SKM-1 treated with dmso at 0.1 percent for 144 hours (cell line): ENCODE measurements around the gene EXOC6.

Source experiments
- DNase-seq: peaks from one replicate; lab custom pipeline; 2025; ENCODE audit not compliant: unreplicated experiment; lab: John Stamatoyannopoulos, UW

Gene EXOC6, protein sequence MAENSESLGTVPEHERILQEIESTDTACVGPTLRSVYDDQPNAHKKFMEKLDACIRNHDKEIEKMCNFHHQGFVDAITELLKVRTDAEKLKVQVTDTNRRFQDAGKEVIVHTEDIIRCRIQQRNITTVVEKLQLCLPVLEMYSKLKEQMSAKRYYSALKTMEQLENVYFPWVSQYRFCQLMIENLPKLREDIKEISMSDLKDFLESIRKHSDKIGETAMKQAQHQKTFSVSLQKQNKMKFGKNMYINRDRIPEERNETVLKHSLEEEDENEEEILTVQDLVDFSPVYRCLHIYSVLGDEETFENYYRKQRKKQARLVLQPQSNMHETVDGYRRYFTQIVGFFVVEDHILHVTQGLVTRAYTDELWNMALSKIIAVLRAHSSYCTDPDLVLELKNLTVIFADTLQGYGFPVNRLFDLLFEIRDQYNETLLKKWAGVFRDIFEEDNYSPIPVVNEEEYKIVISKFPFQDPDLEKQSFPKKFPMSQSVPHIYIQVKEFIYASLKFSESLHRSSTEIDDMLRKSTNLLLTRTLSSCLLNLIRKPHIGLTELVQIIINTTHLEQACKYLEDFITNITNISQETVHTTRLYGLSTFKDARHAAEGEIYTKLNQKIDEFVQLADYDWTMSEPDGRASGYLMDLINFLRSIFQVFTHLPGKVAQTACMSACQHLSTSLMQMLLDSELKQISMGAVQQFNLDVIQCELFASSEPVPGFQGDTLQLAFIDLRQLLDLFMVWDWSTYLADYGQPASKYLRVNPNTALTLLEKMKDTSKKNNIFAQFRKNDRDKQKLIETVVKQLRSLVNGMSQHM

GRCh38 chr10:92848441-92849233 is at the start of gene EXOC6:
TSS of gene EXOC6 (plus strand) at chr10:92848520. CDS start at chr10:92848534, 14 bp downstream.
- peak; percentile 66 for DNase-seq

DNA sequence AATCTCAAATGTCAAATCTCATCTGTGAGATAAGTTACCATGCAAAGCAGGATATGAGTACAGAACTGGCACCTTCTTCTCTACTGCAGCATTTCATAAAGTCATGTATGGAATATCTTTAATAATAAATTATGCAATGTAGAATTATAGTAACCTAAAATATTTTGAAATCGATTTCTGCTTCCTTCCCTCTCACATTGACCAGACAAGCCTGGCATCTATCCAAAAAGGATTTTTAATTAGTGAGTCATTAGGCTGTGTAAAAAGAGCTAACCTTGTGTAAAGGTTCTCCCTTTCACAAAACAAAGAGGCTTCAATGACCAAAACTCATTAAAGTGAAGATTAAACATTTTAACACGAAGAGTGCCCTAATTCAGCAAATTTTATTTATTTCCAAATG is 48.8 kb upstream of the EXOC6 start:
- no peak for DNase-seq

DNA sequence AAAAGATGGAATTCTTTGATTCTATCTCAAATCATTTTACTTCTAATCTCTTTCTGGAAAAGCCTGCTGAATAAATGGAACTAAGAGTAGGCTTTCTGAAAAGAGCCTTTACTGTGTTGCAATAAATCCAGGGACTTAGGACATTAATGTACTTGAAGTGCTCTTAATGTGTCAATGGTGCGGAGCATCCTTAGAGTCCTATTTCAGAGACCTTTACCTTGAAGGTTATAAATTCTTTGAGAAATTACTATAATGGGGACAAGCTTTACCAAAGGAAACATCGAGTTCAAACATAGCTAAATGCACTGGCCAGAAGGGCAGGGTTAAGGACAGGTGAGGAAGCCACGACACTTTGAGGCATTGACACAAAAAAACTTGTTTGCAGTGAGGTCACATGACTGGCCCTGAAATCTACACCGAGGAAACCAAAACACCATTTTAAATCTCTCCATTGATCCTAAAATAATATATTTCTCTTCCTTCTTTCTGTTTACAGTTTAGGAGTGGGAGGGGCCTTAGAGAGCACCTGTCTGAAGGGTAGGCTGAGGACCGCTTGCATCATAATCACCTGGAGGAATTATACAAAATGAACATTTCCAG is 48.1 kb upstream of the EXOC6 start:
- DNase-seq = no peak

GRCh38 chr10:92801978-92802872 is 46.1 kb upstream of the EXOC6 start:
- DNase-seq = no peak

DNA sequence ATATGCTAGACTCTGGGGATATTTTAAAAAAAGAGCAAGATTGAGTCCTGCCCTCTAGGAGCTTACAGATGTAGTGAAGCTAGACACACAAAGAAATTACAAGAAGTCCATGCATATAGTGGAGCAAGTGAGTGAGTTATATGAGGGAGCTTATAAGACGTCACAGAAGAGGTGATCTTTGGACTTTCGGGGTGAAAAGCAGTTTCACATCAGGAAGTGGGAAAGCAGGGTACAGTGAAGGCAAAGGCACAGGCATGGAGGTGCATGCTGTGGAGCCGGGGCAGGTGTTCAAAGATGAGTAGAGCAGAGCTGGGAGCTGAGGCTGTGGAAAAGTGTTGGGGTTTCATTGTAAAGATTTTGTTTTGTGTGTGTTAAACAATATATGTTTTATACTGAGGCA is 38.5 kb upstream of the EXOC6 start:
- no peak for DNase-seq

- no peak for DNase-seq
Measured at GRCh38 chr10:92810934-92811532, 37.3 kb upstream of the EXOC6 start.

DNA sequence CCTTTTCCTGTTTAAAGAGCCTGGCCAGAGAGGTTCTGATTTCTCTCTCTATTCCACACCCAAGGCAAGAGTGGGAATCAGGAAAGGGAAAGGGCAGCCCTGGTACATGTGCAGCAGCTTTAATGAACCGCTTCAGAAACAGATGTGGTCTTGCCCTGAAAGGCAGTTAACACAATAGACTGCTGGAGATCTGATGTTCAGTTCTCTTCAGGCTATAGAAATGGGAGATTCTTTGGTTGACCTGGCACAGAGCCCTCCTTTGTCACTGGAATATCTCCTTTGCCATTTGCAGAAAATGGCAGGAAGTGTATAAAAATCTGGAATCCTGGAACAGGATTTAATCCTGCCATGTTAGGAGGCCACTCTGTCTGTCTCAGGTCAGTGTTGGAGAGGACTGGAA is 36.3 kb upstream of the EXOC6 start:
- DNase-seq = no peak

GRCh38 chr10:92813979-92814378 is 34.3 kb upstream of the EXOC6 start:
- DNase-seq = no peak

GRCh38 chr10:92814790-92815189 is 33.5 kb upstream of the EXOC6 start:
- no peak for DNase-seq

DNA sequence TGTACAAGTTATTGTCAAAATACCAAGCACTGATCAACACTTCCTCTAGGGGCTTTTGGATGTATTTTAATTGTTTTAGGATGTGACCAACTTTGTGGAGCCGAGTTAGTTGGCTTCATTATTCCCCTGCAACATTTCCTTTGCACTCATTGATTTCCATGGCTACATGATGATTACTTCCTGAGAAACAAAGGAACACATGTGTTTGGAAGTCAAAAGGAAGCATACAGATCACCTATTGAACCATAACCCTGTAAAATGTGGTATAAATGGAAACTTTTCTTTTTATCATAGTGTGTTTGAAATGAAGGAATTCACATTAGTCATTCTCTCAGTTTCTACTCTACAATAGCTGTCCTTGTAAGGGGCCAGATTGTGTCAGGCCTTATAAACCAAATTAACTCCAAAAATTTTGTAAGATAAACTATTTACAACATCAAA is 32.2 kb upstream of the EXOC6 start:
- no peak for DNase-seq

DNA sequence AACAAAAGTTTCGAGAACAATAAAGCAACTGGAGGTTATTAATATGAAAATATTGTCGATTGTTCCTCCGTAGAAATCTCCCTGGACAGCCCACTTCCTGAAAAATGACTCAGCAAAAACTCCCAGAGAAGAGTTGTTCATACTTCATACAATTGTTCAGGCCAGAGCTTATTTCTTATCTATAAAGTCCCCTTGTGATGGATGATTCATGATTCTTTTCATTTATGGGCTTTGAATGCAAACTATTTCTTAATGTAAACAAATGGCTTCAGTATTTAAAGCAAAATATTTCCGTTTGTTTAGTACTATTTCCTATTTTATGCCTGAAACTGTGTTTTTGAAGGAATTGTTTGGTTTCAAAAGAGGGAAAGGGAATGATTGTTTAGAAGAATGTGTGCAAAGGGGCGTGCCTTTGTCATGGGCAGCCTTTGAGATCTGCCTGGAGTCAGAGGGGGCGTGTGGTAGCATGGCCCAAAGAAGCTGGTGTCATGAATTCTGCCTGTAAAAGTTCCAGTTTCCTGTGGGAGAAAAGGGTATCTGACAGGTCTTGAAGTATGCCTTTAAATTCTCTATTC is 26.2 kb upstream of the EXOC6 start:
- DNase-seq = peak; percentile 17

DNA sequence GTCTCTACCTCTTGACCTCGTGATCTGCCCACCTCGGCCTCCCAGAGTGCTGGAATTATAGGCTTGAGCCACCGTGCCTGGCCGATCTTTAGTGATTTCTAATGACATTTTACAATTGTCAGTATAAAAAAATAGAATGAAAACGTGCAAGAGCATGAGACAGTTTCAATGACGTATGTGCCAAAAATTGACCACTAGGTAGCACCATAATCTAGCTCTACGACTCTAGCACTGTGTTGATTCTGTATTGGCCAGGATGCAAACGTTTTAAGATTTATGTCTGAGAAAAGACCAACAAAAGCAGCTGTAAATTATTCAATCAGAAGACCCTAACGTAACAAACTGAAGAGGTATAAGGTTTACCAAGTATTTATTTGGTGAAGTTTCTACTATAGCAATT is 25.4 kb upstream of the EXOC6 start:
- DNase-seq = no peak

DNA sequence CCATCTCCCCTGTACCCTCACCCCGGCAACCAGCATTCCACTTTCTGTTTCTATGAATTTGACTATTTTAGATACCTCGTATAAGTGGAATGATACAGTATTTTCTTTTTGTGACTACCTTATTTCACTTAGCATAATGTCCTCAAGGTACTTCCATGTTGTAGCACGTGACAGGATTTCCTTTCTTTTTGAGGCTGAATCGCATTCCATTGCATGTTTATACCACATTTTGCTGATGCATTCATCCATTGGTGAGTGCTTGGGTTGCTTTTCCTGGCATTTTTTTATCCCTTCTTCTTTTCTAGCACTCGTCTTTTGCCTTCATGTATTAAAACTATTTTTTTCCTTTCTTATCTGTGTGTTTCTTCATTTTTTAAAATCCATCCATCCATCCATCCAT is 22.3 kb upstream of the EXOC6 start:
- DNase-seq = no peak

DNA sequence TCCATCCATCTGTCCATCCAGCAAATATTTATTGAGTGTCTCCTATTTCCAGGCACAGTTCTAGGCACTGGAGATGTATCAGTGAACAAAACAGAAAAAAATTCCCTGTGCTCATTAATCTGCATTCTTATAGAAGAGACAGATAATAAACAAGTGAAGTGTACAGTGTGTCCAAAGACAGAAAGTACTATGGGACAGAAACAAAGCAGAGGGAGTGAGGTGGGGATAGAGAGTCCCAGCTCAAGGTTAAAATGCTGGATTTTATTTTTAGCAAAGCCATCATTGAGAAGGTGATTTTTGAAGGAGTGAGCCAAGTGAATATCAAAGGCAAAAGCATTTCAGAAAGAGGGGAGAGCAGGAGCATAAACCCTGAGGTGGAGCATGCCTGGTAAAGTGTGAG is 21.8 kb upstream of the EXOC6 start:
- no peak for DNase-seq

- no peak for DNase-seq
Measured at GRCh38 chr10:92829042-92829785, 19.1 kb upstream of the EXOC6 start.

GRCh38 chr10:92829786-92830377 is 18.4 kb upstream of the EXOC6 start:
- no peak for DNase-seq

DNA sequence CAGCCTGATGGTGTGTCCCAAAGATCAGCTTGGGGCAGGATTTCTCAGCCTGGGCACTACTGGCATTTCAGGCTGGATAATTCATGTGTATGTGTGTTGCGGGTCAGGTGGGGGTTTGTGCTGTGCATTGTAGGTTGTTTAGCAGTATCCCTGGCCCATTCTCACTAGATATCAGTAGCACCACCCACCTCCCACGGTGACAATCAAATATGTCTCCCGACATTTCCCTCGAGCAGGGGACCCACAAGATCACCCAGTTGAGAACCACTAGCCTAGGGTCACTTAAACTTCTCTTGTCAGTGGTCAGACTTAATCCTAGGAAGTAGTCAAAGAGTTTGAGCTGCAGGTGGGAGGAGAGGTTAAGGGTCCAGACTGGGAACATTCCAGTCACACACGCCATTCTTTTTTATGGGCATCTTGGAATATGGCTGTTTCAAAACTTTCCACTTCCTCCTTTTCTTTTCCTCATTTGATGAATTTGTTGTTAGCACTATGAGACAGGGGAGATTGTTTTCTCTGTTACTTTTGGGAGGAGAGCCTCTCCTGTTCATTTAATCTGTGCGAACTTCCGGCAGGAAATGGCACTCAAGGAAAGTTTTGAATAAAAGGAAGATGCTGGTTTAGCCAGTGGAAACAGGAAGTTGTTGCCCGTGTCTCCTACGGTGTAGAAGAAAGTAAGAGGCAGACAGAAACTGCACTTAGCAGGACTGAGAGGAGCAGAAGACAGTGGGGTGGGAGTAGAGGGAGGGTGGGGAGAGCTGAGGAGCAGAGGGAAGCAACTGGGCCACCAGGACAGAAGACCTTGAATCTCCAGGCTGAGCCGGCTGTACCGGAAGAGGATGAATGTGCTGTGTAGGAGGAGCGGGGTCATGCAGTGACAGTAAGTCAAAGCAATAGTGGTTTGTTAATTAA is 17.6 kb upstream of the EXOC6 start:
- peak; percentile 80 for DNase-seq
